Activated CD4-positive, alpha-beta T cell treated with anti-CD3 and anti-CD28 coated beads, Interleukin-2, amount 50 U/mL, for 1 hour (primary cell): ENCODE data around the gene DNAJB1.
"Not testable (repeated sequence)": the region's sequence is repeated elsewhere in the genome, so short reads cannot be mapped to it uniquely, and the experiment has no call there.

Source experiments
- DNase-seq: peaks from one replicate; pipeline ENCODE4 v3.0.0-alpha.2; 2020

Gene DNAJB1

GRCh38 chr19:14517840-14518505 lies at the start of gene DNAJB1:
Gene DNAJB1 (minus strand): TSS chr19:14518397. CDS start chr19:14518349, 48 bp downstream.
- DNase-seq: peak; percentile 37

GRCh38 chr19:14567079-14567478 lies 48.9 kb upstream of the DNAJB1 start:
- DNase-seq: no peak

- no peak for DNase-seq
These were observed 48.5 kb upstream of the DNAJB1 start for GRCh38 chr19:14566712-14567077.

GRCh38 chr19:14565765-14566711 lies 47.8 kb upstream of the DNAJB1 start:
- DNase-seq: no peak

- DNase-seq: no peak
These were observed 47.1 kb upstream of the DNAJB1 start for GRCh38 chr19:14565298-14565679.

- DNase-seq: not testable (repeated sequence)
These were observed 46.6 kb upstream of the DNAJB1 start for GRCh38 chr19:14564652-14565297.

GRCh38 chr19:14563989-14564651 lies 45.9 kb upstream of the DNAJB1 start:
- peak; percentile 42 for DNase-seq

- no peak for DNase-seq
These were observed 45.4 kb upstream of the DNAJB1 start for GRCh38 chr19:14563590-14563926.

GRCh38 chr19:14562660-14563589 lies 44.7 kb upstream of the DNAJB1 start:
- no peak for DNase-seq

- DNase-seq: no peak
These were observed 43.7 kb upstream of the DNAJB1 start for GRCh38 chr19:14561847-14562351.

GRCh38 chr19:14561249-14561648 lies 43.1 kb upstream of the DNAJB1 start:
- no peak for DNase-seq

GRCh38 chr19:14560776-14561108 lies 42.5 kb upstream of the DNAJB1 start:
- no peak for DNase-seq

- no peak for DNase-seq
These were observed 41.9 kb upstream of the DNAJB1 start for GRCh38 chr19:14559916-14560775.

GRCh38 chr19:14558370-14559066 lies 40.3 kb upstream of the DNAJB1 start:
- DNase-seq: no peak

GRCh38 chr19:14556662-14557188 lies 38.5 kb upstream of the DNAJB1 start:
- DNase-seq: peak; percentile 72

- DNase-seq: no peak
These were observed 37.9 kb upstream of the DNAJB1 start for GRCh38 chr19:14555918-14556661.

GRCh38 chr19:14554382-14554812 lies 36.2 kb upstream of the DNAJB1 start:
- no peak for DNase-seq

- no peak for DNase-seq
These were observed 35.7 kb upstream of the DNAJB1 start for GRCh38 chr19:14553939-14554243.
